ENCODE measurements around the gene DKKL1. TPM values are rescaled to one million over a fixed set of nuclear protein-coding genes. Genes with fewer than 3 reads are reported as not detected.
"Not testable (repeated sequence)": the region's sequence is repeated elsewhere in the genome, so short reads cannot be mapped to it uniquely, and the experiment has no call there.

Gene DKKL1
- total RNA-seq, 1 donor: 0.18 TPM

DNA sequence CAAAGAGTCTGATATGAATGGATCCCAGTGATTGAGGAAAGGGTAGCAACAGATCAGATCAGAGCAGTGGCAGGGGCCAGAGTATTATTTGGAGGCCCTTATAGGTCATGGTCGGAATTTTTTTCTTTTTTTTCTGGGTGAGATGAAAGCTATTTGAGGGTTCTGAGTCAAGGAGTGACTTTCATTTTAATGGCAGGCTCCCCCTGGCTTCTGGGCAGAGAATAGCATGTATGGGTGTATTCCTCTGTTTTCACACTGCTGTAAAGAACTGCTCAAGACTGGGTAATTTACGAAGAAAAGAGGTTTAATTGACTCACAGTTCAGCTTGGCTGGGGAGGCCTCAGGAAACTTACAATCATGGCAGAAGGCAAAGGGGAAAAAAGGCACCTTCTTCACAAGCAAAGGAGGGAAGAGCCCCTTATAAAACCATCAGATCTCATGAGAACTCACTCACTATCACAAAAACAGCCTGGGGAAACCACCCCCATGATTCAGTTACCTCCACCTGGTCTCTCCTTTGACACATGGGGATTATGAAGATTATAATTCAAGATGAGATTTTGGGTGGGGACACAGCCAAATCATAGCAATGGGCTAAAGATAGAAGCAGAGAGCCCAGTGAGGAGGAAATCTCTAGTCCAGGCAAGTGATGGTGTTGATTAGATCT is 35.7 kb upstream of the DKKL1 start:
- H3K4me3 ChIP-seq (ENCODE audit: low read depth, low read length): no peak overlapping the region
- peak; percentile 24 for DNase-seq (ENCODE audit: low read depth)
- TF ChIP-seq, protein P1, sequence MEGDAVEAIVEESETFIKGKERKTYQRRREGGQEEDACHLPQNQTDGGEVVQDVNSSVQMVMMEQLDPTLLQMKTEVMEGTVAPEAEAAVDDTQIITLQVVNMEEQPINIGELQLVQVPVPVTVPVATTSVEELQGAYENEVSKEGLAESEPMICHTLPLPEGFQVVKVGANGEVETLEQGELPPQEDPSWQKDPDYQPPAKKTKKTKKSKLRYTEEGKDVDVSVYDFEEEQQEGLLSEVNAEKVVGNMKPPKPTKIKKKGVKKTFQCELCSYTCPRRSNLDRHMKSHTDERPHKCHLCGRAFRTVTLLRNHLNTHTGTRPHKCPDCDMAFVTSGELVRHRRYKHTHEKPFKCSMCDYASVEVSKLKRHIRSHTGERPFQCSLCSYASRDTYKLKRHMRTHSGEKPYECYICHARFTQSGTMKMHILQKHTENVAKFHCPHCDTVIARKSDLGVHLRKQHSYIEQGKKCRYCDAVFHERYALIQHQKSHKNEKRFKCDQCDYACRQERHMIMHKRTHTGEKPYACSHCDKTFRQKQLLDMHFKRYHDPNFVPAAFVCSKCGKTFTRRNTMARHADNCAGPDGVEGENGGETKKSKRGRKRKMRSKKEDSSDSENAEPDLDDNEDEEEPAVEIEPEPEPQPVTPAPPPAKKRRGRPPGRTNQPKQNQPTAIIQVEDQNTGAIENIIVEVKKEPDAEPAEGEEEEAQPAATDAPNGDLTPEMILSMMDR (IDR thresholded peaks at IDR 0.05; ENCODE audit: insufficient read depth, low read length): peak; percentile 67

- H3K4me3 ChIP-seq (ENCODE audit: low read depth, low read length): no peak overlapping the region
- TF ChIP-seq, protein P1 (IDR thresholded peaks at IDR 0.05; ENCODE audit: insufficient read depth, low read length): no peak
- no peak for DNase-seq (ENCODE audit: low read depth)
Measured at GRCh38 chr19:49328741-49329140, 34.9 kb upstream of the DKKL1 start.

DNA sequence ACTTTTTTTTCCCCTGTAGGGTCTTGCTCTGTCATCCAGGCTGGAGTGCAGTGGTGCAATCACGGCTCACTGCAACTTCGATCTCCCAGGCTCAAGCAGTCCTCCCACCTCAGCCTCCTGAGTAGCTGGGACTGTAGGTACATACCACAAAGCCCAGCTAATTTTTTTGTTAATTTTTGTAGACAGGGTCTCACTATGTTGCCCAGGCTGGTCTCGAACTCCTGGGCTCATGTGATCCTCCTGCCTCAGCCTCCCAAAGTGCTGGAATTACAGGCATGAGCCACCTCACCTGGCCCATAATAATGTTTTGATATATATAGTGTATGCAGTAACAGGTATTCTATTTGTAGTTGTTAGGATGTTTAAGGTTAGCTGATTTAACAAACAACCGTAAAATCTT is 32.5 kb upstream of the DKKL1 start:
- DNase-seq (ENCODE audit: low read depth); H3K4me3 ChIP-seq (ENCODE audit: low read depth, low read length): not testable (repeated sequence)

DNA sequence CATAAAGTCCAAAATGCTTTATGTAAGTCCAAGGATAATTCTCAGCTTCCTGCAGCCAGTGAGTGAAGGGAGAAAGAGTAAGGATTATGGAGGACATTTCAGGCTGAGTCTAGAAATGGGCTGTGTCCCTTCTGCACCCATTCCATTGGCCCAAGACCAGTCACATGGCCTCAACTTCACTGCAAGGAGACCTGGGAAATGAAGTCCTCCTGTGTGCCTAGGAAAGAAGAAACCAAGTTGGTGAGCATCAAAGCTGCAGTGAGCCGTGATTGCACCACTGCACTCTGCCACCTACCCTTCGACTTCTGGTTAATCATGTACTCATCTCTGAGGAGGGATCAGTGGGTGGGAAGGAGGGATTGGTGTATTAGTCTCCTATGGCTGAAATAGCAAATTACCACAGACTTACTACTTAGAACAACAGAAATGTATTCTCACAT is 32.0 kb upstream of the DKKL1 start:
- no peak overlapping the region for H3K4me3 ChIP-seq (ENCODE audit: low read depth, low read length)
- TF ChIP-seq, protein P1 (IDR thresholded peaks at IDR 0.05; ENCODE audit: insufficient read depth, low read length): no peak
- peak; percentile 46 for DNase-seq (ENCODE audit: low read depth)

GRCh38 chr19:49332691-49333417 is 30.8 kb upstream of the DKKL1 start:
- H3K4me3 ChIP-seq (ENCODE audit: low read depth, low read length); DNase-seq (ENCODE audit: low read depth): not testable (repeated sequence)

- no peak overlapping the region for H3K4me3 ChIP-seq (ENCODE audit: low read depth, low read length)
- no peak for DNase-seq (ENCODE audit: low read depth)
- TF ChIP-seq, protein P1 (IDR thresholded peaks at IDR 0.05; ENCODE audit: insufficient read depth, low read length): no peak
Measured at GRCh38 chr19:49333418-49333805, 30.3 kb upstream of the DKKL1 start.

DNA sequence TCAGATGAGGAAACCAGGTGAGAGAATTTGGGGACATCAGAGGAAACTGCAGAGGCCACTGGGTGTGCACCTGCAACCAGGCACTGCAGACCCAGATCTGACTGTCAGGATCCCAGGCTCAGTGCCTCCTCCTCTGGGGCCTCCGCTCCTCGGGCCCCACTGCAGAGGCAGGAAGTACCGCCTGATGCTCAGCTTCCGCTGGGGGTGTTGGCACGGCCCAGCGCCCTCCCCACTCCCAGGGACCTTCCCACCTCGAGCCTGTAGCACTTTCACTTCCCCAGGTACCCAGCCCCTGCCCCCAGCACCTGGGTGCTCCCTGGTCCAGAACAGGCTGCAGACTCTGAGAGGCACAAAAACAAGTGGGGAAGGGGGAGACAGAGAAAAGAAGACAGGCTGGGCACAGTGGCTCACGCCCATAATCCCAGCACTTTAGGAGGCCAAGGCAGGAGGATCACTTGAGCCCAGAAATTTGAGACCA is 29.8 kb upstream of the DKKL1 start:
- no peak for DNase-seq (ENCODE audit: low read depth)
- H3K4me3 ChIP-seq (ENCODE audit: low read depth, low read length): no peak overlapping the region
- TF ChIP-seq, protein P1 (IDR thresholded peaks at IDR 0.05; ENCODE audit: insufficient read depth, low read length): no peak

Measured in fibroblast of the aortic adventitia (primary cell).